ENCODE measurements around the gene POR.

The POR gene

GRCh38 chr7:75989500-75990388 is 74.8 kb downstream of the POR start:
- Histone ChIP-seq H3K4me1 (ENCODE audit: insufficient read depth, low read length, poor library complexity, severe bottlenecking) (peaks cover 8% of the 10 kb centered on the region), H2AFZ (ENCODE audit: low read length) (no peak overlapping the region), H3K36me3 (ENCODE audit: insufficient read depth, low read length) (peaks cover 9% of the 10 kb centered on the region; the same call in 1 of the 2 replicates), H3K4me2 (ENCODE audit: low read depth, low read length, poor library complexity, severe bottlenecking) (no peak overlapping the region), H3K79me2 (ENCODE audit: insufficient read depth, low read length) (no peaks in the 10 kb centered on the region), H3K27me3 (ENCODE audit: insufficient read depth, low read length, poor library complexity, severe bottlenecking) (no peaks in the 10 kb centered on the region), H3K9me3 (ENCODE audit: insufficient read depth, low read depth, low read length) (no peaks in the 10 kb centered on the region), H4K20me1 (ENCODE audit: insufficient read depth, low read length, poor library complexity, severe bottlenecking) (peaks cover 3% of the 10 kb centered on the region), H3F3A (ENCODE audit: low read depth) (no peaks in the 10 kb centered on the region), H3K9ac (ENCODE audit: low read depth, low read length, poor library complexity, severe bottlenecking) (no peak overlapping the region), H3K4me3 (ENCODE audit: low read length, poor library complexity, severe bottlenecking) (no peak overlapping the region), H3K9me2 (replicated peaks; ENCODE audit: low read depth, low read length) (no peaks in the 10 kb centered on the region)
- no peak for TF ChIP-seq CTCF (conservative IDR thresholded peaks at IDR 0.05; ENCODE audit: low read length)

- TF ChIP-seq EZH2phosphoT487 (IDR thresholded peaks at IDR 0.05; ENCODE audit: borderline replicate concordance) (no peak), CTCF (conservative IDR thresholded peaks at IDR 0.05; ENCODE audit: low read length) (no peak)
- H3K4me3 ChIP-seq (ENCODE audit: low read length, poor library complexity, severe bottlenecking): no peak overlapping the region
- H4K20me1 ChIP-seq (ENCODE audit: insufficient read depth, low read length, poor library complexity, severe bottlenecking): peaks cover 3% of the 10 kb centered on the region
- no peaks in the 10 kb centered on the region for H3K9me2 ChIP-seq (replicated peaks; ENCODE audit: low read depth, low read length)
- no peaks in the 10 kb centered on the region for H3K9me3 ChIP-seq (ENCODE audit: insufficient read depth, low read depth, low read length)
- no peaks in the 10 kb centered on the region for H3K27me3 ChIP-seq (ENCODE audit: insufficient read depth, low read length, poor library complexity, severe bottlenecking)
- H3K36me3 ChIP-seq (ENCODE audit: insufficient read depth, low read length): peaks cover 2% of the 10 kb centered on the region; the same call in 1 of the 2 replicates
- no peak overlapping the region for H2AFZ ChIP-seq (ENCODE audit: low read length)
- H3K9ac ChIP-seq (ENCODE audit: low read depth, low read length, poor library complexity, severe bottlenecking): no peak overlapping the region
- peaks cover 8% of the 10 kb centered on the region for H3K4me1 ChIP-seq (ENCODE audit: insufficient read depth, low read length, poor library complexity, severe bottlenecking)
- H3F3A ChIP-seq (ENCODE audit: low read depth): no peaks in the 10 kb centered on the region
- no peak overlapping the region for H3K4me2 ChIP-seq (ENCODE audit: low read depth, low read length, poor library complexity, severe bottlenecking)
- H3K79me2 ChIP-seq (ENCODE audit: insufficient read depth, low read length): no peaks in the 10 kb centered on the region
These were observed 76.7 kb downstream of the POR start for GRCh38 chr7:75991531-75992082.

GRCh38 chr7:75992083-75992755 is 77.3 kb downstream of the POR start:
- H3K9me2 ChIP-seq (replicated peaks; ENCODE audit: low read depth, low read length): no peaks in the 10 kb centered on the region
- H4K20me1 ChIP-seq (ENCODE audit: insufficient read depth, low read length, poor library complexity, severe bottlenecking): peaks cover 3% of the 10 kb centered on the region
- H3K4me2 ChIP-seq (ENCODE audit: low read depth, low read length, poor library complexity, severe bottlenecking): no peak overlapping the region

More at GRCh38 chr7:75992083-75992755, 77.3 kb downstream of the POR start:
- no peak overlapping the region for H3K4me3 ChIP-seq (ENCODE audit: low read length, poor library complexity, severe bottlenecking)
- TF ChIP-seq CTCF (conservative IDR thresholded peaks at IDR 0.05; ENCODE audit: low read length) (no peak), EZH2phosphoT487 (IDR thresholded peaks at IDR 0.05; ENCODE audit: borderline replicate concordance) (no peak)
- H3K9me3 ChIP-seq (ENCODE audit: insufficient read depth, low read depth, low read length): no peaks in the 10 kb centered on the region
- H3K4me1 ChIP-seq (ENCODE audit: insufficient read depth, low read length, poor library complexity, severe bottlenecking): peaks cover 8% of the 10 kb centered on the region
- no peak overlapping the region for H3K9ac ChIP-seq (ENCODE audit: low read depth, low read length, poor library complexity, severe bottlenecking)
- H3K27me3 ChIP-seq (ENCODE audit: insufficient read depth, low read length, poor library complexity, severe bottlenecking): no peaks in the 10 kb centered on the region
- H3K36me3 ChIP-seq (ENCODE audit: insufficient read depth, low read length): no peaks in the 10 kb centered on the region; the same call in 1 of the 2 replicates
- no peaks in the 10 kb centered on the region for H3F3A ChIP-seq (ENCODE audit: low read depth)
- no peaks in the 10 kb centered on the region for H3K79me2 ChIP-seq (ENCODE audit: insufficient read depth, low read length)
- no peak overlapping the region for H2AFZ ChIP-seq (ENCODE audit: low read length)

All from Loucy (cell line).